Non-pigmented ciliary epithelial cell (primary cell): Measurements from ENCODE around the gene HRH3.

ENCODE experiments used
- DNase-seq: peaks from one replicate; pipeline ENCODE4 v3.0.0-alpha.2; 2010; ENCODE audit warnings: low read depth

HRH3 gene

DNA sequence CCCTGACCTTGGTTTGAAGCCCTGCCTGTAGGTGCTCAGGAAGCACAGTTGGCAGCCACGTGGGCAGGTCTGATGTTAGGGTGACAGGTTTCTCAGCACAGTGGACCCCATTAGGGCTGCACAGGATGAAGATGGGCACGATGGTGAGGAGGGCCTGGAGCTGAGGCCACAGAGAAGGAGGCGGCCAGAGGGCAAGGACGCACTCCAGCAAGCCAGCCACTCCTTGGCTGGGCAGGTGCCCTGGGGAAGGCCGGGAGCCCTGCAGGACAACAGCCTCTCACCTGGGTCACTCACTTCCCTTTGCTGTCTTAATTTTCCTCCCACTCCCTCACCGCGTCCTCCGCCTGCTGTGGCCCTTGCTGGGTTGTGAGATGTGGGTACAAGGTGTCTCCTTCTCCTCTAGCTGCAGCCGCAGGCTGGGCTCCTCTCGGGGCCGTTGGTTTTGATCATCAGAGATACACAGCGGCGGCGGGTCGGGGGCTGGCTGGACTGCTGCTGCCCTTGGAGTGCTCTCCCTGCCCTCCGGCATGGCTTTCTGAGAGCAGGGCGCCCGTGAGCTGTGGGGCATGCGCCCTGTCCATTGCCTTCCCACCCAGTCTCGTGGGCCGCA lies 23.9 kb upstream of the HRH3 start:
- DNase-seq, result no peak

DNA sequence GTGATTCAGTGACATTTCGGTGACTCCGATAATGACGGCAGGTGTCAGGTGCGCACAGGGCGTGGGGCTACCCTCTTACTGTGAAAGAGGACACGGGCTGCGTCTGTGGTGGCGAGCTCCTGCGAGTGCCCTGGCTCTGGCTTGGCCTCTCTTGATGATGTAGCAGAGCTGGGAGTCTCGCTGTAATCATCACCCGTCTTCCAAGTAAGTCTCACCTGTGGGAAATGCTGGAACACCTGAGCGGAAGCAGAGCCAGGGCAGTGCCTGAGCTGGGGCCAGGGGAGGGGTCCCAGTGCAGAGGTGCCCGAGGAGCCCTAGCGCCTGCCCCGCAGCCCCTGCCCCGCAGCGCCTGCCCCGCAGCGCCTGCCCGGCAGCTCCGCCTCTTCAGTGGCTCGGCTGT lies 23.0 kb upstream of the HRH3 start:
- DNase-seq, result no peak

DNA sequence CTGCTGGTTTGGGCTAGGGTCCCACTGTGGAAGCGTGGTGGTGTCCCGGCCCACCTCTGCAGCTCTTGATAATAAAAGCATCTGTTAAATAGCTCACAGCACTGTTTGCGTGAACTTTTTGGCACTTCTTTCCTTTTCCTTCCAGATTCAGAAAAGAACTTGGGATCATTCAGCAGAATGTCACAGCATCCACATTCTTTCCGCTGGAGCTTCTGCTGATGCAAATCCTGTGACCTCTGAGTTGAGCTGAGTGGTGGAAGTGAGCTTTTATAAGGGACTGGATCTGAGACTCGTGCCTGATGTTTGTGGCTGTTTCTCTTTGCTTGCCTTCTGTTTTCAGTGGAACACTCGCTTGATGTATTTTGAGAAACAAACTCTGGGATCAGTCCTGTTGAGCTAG lies 22.1 kb upstream of the HRH3 start:
- no peak for DNase-seq

DNA sequence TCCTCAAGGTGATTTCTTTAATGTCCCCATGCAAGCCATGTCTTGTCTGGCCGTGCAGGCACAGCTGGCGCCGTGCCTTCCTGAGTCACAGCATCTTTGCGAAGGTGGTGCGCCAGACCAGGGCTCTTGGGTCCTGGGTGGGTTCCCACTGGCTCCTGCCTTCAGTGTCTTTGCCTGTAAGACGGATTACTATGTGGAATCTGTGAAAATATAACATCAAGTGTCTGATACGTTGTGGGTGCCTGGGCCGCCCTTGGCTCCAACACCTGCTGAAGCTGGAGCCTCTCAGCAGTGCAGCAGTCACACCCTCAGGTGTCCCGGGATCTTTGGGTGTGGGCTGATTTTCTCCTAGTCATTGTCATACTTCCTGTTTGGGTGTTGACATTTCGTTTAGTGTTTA lies 21.4 kb upstream of the HRH3 start:
- DNase-seq, result no peak

DNA sequence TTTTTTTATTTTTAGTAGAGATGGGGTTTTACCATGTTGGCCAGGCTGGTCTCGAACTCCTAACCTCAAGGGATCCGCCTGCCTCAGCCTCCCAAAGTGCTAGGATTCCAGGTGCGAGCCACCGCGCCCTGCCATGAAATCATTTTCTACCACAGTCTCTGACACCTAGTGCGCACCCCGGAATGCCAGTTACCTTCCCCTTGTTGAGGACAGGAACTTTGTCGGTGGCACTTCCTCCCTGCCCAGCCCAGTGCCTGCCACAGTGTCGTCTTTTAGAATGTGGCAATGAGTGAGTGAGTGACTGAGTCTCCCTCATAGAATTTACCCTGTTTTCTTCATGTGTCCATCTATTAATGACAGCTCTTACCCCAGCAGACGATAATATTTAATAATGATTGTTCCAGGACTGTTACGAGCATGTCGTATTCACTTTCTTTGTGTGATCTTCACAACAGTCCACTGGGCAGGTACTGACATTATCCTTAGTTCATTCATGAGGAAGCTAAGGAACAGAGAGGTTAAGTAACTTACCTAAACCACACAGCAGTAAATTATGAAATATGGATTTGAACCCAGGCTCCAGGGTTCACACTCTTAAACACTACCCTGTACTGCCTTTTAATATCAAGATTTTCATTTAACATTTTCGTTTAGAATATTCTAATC lies 20.1 kb upstream of the HRH3 start:
- DNase-seq, result no peak

DNA sequence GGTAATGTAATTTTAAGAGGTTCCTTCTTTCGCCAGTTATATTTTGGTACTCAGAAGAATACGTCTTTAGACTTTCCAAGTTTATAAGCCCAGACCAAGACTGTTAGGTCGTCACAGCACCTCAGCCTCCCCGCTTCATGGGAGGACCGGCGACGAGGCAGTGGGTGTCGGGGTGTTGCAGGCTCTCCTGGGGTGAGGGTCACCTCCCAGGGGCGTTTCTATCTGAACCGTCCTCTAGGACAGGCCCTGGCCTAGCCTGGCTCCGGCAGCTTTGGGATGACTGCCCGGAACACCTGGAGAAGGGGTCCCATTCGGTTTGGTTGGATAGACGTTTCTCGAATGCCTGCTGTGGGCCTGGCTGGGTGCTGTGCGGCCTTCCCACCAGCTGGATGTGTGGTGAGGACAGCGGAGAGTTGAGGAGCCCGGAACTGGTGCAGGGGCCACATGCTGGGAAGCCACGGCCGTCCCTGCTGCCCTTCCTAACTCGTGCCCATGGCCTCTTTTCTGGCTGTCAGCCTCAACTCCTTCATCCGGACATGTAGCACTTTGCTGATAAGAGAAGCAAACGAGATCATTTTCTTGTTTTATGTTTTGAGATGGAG lies 19.3 kb upstream of the HRH3 start:
- DNase-seq, result no peak

DNA sequence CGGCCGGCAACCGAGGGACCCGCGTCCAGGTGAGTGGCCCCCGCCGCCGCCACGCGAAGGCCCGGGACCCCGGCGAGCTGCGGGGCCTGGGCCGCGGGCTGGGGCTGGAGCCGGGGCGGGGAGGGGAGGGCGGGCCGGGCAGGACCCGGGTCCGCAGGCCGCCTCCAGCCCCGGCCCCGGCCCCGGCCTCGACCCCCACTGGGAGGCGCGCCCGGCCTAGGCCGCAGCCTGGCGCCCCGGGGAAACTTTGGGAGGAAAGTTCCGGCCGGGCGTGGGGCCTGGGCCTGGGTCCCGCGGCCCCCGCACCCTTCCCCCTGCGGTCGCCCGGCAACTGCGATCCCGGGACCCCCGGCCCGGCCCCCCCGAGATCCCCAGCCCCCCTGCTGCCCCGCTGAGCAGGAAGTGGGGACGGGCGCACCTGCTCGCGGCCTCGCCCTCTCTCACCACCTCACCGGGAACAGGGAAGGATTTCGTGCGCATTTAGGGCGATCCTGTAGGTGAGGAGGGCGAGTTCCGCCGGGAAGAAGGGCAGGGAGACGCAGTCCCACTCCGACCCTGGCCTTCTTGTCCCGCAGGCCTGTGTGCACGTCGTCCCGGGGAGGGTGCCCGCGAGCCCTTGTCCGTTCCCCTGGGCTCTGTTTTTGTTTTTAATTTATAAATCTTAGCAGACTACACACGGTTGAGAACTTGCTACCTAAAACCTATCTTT lies 18.6 kb upstream of the HRH3 start:
- no peak for DNase-seq

DNA sequence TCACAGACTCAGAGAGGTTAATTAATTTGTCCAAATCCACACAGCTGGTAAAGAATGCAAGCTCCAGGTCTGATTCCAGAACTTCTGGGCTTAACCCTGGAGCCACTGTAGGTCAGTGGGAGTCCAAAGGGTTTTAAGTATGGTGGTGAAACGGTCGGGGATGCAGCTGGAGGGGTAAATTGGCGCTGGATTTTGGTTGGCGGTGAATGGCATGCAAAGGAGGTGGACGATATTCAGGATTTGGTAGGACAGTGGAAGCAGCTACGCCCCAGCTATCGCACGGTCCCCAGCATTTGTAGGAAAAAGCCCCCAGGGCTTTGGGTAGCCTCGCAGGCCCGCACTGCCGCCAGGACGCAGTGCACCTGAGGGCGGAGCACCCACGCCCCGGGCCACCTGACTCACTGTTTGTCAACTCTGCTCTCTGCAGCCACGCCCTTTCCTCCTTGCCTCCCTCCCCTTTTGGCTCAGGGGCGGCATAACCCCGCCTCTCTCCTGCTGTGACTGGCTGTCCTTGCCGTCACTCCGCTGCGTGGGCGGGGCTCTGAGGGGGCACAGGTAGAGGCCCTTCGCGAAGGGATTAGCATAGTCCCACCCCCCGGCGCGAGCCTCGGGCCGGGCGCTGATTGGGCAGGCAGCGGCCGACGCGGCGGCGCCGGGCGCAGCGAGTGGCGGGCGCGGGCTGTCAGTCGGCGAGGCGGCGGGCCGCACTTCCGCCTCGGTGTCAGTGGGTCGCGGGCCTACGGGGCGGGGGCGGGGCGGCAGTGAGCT lies 17.9 kb upstream of the HRH3 start, which contains the start of gene OSBPL2:
OSBPL2 (plus strand) TSS at position 721 of the 768 bp plus-strand sequence. CDS start 17,664 bp downstream, outside the sequence.
- DNase-seq, result peak; percentile 87

DNA sequence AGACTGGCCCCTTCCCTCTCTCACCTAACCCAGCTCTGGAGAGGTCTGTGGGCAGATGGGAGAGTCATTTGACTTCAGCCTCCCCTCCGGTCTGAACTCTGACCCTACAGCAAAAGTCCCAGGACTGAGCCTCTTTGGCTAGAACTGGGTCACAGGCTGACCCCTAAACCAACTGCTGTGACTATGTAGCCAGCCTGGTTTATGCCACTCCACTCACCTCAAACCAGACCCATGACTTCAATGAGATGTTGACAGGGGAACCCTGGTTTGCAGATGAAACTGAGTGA lies 17.4 kb upstream of the HRH3 start:
- DNase-seq, result no peak

DNA sequence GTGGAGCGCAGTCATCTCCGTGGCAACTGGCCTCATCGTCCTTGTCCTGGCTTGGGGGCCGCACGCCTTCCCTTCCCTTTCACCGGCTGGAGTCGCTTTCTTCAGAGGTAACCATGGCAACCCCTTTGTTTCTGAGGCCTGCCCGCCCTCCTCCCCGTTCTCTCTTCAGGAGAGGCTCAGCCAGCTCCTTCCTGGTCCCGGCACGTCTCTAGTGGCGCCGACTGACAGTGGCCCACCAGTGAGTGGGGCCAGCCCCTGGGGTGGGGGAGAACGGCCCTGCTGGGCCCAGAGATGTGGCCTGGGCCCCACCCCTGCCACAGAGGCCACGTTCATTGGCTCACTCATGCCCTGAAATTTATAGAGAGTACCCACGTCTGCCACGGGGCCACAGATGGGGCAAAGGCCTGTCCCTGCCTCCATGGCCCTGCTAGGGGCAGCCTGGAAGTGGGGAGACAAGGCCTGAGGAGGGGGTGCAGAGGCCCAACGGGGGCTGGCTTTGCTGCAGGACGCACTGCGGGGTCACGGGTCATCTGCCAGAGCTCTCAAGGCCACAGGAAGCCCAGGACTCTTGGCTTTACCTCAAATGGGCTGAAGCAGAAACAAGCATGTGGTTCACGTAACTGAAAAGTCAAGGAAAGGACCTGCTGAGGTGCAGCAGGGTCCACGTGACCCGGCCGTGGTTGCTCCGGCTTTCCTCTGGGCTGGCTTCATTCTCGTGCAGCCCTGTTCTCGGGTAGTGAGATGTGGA lies 16.9 kb upstream of the HRH3 start:
- DNase-seq, result no peak

DNA sequence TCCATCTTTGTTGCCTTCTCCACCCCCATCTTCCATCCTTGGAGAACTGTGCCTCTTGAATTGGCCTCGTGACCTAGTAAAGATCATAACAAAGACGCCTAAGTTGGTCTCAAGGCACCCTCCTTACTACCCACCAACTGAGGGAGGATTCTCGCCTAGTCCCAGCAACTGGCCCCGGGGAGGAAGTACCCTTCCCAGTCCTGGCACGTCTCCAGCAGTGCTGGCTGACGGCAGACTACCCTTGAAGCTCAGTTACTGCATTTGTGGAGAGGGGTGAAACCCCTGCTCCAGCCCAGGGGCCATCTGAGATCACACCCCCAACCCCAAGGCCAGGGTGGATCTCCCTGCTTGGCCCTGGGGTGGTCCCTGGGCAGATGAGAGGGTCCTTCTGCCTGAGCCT lies 16.1 kb upstream of the HRH3 start:
- DNase-seq, result no peak

DNA sequence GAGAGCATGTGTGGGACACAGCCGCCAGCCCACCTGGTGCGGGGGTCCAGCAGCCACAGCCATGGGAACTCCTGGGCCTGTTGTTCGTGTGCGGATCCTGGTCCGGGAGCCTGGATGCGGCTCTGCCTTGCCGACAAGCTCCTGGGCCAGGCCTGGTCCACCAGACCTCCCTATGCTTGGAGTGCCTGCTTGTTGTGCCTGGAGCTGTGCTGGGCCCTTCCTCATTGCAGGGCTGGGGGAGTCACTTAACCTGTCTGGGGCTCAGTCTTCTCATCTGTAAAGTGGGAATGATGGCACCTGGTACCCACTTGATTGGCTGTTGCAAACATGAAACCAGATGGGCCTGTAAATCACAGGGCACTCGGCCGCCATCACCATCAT lies 15.7 kb upstream of the HRH3 start:
- DNase-seq, result no peak

DNA sequence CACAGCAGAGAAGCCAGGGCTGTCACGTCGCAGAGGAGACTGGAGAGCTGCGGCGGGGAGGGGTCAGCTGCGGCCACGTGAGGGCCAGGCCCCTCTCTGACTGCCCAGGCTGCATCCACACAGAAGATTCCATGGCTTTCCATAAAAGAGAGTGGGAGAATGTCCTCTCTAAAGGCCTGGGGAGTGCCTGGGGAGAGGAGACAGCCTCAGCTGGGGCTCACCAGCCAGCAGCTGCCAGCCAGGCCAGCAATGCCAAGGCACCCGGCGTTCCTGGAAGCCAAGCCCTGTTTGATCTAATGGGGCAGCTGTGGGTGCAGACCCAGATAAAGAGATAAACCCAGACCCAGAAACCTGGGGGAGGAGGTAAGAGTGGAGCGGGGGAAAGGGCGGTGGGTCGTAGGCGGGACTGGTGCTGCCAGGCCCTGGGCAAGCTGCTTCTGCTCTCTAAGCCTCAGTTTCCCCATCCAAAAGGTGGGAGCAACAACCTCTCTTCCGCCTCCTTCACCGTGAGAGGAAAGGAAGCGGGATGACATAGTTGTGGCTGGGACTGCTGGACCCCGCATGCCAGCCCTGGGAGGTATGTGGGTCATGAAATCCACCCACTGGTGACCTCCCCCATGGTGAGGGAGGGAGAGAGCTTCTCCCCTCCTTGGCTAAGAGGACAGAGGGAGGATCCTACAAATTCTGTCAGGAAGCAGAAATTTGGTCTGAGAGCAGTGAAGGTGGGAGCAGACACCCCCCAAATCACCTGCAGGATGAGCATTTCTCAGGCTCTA lies 15.1 kb upstream of the HRH3 start:
- DNase-seq, result no peak

DNA sequence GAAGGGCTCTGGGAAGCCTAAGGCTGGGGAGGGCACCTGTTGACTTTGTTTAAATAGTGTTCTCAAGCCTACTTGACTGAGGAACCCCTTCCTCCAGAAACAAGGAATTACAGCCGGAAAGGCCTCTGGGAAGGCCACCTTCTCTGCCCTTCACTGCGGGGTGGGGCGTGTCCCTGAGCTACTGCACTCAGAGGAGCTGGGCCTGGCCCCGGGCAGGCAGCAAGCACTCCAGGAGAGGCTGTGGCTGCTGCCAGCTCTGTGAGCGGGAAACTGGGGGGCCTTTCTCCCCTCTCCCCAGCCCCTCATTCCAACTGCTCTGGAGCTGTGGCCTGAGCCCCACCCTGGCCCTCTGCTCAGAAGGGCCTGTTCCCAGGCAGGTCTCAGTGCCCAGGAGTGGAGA lies 14.3 kb upstream of the HRH3 start:
- DNase-seq, result no peak

DNA sequence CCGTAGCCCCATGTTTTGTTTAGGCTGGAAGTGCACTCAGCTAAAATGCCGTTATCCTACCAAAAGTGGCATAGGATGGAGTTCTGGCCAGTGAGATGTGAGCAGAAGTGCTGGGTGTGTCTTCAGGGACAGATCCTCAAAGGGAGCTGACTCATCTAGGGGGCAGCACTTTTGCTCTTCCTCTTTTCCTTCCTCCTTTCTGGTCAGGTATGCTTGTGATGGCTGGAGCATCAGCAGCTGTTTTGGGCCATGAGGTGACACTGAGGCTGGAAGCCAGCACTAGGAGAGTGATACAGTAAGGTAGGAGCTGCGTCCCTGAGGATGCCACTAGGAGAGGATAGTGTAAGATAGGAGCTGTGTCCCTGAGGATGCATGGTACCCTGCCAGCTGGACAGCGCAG lies 13.6 kb upstream of the HRH3 start:
- no peak for DNase-seq

DNA sequence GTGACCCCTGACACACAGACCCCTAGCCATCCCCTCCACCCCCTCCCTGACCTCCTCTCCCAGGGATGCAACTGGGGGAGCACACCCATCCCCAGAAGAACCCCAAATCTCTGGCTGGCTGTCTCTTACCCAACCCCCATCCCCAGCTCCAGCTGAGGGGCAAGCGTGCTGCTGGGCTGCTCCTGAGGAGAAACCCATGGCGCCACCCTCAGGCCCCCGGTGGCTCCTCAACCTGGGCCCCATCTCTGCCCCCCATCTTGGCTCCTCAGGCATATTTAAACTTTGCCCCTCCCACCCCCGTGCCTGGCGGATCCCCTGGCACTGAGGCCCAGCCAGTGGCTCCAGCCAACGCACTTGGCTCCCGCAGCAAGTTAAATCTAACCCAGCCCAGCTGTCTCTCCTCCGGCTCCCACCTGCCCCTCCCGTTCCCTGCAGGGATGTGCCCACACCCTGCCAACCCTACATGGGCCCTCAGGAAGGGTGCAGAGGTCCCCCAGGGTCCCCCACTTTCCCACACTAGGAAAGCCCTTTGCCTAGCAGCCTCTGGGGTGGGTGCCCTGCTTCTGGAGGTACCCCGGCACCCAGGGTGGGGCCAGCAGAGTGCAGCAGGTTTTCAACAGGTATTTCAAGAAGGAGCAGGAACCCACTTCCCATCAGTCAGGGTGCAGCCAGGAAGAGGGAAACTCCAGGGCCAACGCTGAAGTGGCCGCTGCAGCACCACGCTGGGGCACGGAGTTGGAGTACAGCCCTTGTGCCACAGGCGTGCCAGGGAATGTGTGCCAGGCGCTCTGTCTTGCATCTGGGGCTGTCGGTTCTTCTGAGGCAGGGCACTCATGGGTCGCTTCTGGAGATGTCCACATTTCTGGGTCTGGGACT lies 12.9 kb upstream of the HRH3 start:
- DNase-seq, result no peak

DNA sequence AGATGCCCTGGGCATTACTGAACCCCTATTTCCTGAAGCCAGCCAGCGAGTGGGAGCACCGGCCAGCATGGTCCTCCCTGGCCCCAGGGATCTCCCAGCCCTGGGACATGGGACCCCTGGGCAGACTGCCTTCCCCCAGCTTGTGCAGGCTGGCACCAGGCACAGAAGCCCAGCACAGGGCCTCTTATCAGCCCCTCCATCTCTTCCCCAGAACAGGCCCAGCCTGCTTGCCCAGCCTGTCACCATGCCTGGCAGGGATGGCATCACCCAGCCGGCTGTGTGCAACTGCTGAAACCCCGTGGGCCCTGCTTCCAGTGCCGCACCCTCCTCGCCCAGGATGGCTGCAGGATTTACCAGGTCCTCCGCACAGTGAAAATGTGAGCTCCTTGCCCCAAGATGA lies 12.1 kb upstream of the HRH3 start:
- no peak for DNase-seq

DNA sequence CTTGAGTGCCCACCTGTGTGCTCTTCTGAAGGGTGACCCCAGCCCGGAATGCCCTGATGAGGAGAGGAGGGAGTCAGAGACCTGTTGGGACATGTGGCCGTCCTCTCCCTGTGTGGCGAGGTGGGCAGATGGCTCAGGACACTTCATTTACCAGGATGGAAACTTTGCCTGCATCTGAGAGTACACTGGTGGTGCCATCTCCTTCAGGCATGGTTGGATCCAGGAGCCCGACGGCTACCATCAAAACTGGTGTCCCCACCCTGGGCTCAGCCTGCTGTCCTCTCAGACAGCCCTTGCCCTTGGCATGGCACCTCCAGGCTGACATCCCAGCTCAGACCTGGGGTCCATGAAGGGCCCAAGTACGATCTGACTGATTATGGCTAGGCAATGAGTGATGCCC lies 11.2 kb upstream of the HRH3 start:
- DNase-seq, result no peak

DNA sequence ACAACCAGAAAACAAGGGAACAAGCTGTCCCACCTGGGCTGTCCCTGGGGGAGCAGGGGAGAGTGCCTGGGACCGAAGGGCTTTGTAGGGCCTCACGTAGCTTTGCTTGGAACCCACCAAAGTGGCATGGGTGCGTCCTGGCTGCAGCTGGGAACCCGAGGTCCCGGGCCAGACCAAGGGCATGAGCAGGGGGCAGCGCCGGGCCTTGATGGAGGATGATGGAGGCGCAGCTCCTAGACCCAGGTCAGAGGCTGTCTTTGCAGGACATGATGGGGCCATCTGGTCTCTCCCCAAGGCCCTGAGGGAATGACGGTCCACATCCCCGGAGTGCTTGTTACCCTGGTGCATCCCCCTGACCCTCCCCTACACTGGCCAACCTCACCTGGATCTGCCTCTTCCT lies 10.6 kb upstream of the HRH3 start:
- DNase-seq, result no peak

DNA sequence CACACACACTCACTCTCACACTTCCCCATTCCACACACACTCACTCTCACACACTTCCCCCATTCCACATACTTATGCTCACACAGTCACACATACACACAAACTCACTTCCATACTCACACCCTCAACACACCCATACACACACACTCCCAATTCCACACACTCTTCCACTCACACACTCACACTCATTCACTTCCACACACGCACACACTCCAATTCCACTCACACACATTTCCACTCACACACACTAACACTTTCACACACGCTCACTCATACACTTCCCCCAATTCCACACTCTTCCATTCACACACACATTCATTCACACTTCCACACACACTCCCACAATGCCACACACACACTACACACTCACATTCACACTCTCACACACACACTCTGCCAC lies 10.2 kb upstream of the HRH3 start:
- DNase-seq, result no peak
